GM19467 (cell line): Measurements from ENCODE around the gene GPS1.

Source experiments
- ATAC-seq: cut with Tn5 transposase; IDR thresholded peaks from one replicate; pipeline ENCODE4 v1.9.1; 2021; ENCODE audit warnings: mild to moderate bottlenecking, moderate library complexity; ENCODE audit not compliant: unreplicated experiment

GPS1 gene

DNA sequence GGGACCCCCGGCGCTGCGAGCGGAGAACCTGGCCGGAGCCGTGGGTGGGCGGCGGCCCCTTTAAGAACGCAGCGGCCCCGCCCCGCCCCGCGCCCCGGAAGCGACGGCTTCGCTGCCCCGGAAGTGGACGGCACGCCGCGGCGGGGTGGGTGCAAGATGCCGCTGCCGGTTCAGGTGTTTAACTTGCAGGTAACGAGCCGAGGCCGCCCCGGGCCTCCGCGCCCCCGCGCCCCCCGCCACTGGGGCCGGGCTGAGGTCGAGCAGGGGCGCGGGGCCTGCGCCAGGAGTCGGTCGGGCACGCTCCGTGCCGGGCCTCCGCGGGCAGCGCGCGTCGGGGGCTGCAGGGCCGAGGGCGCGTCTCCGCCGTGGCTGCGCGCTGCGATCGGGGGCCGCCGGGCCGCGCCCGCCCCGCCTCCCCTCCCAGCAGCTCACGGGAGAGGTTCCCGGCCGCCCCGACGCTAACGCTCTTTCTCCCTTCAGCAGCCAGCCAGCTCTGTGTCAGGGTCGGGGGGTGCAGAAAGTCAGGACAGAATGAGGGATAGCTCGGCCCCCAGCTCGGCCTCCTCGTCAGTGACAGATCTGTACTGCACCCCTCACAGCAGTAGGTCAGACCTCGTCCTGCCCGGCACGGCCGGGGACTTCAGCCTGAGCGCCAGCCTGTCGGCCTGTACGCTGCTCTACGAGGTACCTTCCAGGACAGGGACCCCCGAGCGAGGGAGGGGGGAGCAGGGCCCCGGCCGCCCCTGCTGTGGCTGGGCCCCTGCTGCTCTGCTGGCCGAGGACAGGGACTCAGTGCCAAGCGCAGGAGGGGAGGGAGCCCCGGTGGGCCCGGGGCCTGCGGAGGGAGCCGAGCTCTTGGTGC, at the start of gene GPS1, which contains the start of gene RFNG:
Gene GPS1 (plus strand): TSS at position 123 of the 862 bp plus-strand sequence. CDS start 34 bp downstream, at position 157.
Gene RFNG (minus strand): TSS at position 36 of the 862 bp plus-strand sequence. CDS start 45 bp downstream, outside the sequence.
- ATAC-seq, result no peak

DNA sequence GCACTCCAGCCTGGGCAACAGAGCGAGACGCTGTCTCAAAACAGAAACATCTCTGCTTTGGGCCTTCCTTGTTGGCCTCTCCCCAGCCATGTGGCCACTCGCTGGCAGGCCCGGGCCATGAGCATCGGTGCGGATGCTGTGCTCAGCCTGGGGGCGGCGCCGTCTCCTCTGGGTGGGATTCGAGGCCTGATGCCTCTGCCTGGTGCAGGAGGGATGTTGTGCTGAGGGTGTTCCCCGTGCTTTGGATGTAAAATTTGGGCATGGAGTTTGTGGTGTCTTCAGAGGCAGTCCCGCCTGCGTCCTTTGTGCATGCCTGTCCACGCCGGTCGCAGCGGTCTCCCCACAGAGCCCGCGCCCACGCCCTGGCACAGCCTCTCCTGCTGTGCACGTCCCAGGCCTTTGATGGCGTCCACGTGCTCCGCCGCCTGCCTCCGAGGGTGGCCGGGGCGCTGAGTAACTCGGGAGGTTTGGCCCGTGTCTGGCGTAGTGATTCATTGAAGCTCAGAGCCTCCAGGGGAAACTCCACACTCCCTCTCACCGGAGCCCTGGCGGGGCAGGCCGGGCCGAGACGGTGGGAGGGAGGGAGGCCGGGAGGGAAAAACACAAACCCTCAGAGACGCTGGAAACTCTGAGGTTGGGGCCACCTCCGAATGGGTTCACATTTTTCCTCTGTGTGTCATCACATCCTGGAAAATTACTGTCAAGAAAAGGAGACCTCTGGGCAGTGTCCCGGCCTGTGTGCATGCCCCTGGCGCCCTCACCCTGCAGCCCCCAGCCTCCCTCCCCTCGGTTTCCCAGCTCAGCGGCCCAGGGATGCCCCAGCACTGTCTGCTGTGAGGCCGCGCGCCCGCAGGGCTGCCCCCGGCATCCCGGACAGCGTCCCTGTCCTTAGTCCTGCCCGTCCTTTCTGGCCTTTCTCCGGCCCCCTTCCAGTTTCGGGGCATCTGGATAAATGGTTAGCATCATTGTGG, 48.0 kb upstream of the GPS1 start:
- no peak for ATAC-seq

GRCh38 chr17:82004517-82005455, 46.9 kb upstream of the GPS1 start:
- no peak for ATAC-seq

DNA sequence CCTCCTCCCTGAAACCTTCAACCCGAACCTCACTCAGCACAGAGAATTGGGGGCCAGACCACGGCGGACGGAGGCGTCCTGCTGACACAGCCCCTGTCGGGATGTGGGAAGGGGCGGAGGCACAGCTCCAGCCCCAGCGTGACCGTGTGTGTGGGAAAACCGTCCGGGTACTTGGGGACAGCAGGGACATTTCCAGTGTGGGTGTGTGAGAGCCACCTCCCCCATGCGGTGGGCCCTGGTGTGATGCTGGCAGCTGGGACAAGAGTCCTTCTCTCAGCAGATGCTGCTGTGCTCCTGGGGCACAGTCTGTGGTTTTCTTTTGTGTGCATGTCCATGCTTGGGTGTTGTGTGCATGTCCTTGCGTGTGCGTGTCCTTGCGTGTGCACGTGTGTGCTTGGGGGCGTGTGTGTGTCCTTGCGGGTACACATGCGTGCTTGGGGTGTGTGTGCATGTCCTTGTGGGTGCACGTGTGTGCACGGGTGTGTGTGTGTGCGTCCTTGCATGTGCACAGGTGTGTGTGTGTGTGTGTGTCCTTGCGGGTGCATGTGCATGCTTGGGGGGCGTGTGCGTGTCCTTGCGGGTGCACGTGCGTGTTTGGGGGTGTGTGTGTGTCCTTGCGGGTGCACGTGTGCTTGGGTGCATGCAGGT, 45.9 kb upstream of the GPS1 start:
- ATAC-seq, result no peak

- no peak for ATAC-seq
Measured at GRCh38 chr17:82006468-82007227, 45.0 kb upstream of the GPS1 start.

- no peak for ATAC-seq
Measured at GRCh38 chr17:82007228-82007494, 44.5 kb upstream of the GPS1 start.

- no peak for ATAC-seq
Measured at GRCh38 chr17:82007495-82008257, 44.0 kb upstream of the GPS1 start.

DNA sequence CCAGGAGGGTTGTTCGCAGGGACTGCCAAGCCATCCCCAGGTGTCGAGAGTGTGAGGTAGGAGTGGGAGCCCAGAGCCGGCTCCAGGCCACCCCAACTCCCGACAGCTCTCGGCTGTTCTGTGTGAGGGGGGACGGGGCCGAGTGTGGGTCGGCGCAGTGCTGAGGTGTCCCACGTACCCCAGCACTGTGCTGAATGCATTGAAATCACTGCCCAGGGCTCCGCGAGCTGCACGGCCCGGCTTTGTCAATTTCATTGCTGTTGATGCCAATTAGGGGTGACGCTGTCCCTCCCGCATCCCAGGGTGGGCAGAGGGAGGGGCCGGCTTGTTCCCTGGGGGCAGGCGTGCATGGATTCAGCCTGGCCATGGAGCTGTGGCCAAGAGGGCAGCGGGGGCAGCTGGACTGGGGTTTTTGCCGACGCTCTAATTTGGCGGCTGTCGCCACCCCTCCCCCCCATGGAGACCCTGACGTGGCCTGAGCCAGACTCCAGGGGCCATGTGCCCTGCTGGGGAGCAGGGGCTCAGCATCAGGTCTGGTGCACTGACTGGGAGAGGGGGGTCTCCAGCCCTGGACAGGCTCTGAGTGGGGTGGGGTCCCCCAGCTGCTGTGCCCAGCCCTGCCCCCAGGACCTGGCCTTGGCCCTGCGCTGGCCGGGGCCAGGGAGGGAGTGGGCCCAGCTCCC, 43.3 kb upstream of the GPS1 start:
- ATAC-seq, result no peak

DNA sequence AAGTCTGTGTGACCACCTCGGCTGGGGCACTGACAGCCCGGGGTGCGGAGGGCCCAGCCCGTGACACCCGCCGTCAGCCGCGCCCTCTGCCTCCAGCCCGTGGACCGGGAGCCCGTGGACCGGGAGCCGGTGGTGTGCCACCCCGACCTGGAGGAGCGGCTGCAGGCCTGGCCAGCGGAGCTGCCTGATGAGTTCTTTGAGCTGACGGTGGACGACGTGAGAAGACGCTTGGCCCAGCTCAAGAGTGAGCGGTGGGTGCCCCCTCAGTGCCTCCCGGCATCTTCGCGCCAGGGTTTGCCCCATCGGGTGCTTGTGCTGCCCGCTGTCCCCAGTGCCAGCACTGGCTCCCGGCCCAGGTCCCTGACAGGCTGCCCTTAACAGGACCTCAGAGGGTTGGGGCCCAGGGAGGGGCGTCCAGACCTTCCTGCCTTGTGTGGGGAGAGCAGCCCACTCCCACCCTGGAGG, 42.7 kb upstream of the GPS1 start:
- no peak for ATAC-seq

DNA sequence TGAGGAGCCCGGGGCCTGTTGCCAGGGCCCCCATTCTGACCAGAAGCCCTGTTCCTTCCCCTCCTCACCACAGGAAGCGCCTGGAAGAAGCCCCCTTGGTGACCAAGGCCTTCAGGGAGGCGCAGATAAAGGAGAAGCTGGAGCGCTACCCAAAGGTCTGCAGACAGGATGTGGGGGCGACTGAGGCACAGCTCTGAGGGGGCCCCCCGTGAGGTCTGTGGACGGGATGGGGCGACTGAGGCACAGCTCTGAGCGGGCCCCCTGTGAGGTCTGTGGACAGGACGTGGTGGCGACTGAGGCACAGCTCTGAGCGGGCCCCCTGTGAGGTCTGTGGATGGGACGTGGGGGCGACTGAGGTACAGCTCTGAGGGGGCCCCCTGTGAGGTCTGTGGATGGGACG, 42.3 kb upstream of the GPS1 start:
- ATAC-seq, result no peak

- no peak for ATAC-seq
Measured at GRCh38 chr17:82010575-82011525, 40.8 kb upstream of the GPS1 start.

GRCh38 chr17:82011617-82012187, 40.0 kb upstream of the GPS1 start:
- ATAC-seq, result no peak

- ATAC-seq, result no peak
Measured at GRCh38 chr17:82012261-82012639, 39.4 kb upstream of the GPS1 start.

DNA sequence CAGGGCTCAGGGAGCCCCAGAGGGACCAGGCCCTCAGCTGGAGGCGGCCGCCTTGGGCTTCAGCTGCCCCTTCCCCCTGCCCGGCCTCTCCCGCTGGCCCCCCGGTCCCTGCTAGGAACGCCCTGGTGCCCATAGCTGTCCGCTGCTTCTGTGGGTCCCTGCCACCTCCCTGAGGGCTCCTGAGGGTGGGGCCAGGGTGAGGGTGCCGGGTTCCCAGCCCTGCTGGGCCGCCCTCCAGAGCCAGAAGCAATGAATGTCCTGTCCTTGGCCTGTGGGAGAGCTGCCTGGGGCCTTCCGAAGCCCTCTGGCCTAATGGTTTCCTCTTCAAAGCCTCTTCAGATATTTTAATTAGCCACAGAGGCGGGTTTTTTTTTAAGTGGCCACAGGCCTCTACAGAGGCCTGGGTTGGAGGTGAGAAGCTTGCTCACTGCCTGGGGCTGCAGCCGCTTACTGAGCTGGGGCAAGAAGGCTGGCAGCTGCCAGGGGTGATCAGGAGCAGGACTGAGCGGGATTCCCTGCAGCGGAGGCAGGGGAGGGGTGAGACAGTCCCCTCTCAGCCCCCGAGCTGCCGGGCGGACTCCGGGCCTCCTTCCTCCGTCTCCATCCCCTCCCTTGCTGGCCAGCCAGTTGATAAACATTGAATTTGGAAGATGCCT, 38.9 kb upstream of the GPS1 start:
- no peak for ATAC-seq

DNA sequence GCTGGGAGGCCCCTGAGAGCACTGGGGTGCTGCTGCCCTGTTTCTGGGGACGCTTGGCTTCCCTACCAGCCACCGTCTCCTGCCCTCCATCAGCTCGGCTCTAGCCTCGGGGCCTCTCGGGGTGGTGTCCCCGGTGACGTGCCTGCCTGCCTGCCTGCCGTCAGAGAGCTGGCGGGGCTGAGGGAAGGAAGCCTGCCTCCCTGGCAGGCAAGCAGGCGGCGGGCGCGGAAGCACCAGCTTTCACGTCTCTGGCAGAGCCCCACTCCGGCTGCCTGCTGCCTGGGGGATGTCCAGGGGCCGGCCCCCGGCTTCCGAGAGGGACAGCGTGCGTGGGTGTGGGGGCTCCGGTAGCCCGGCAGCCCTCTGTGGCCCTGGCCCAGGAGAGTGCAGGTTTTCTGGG, 38.4 kb upstream of the GPS1 start:
- no peak for ATAC-seq

DNA sequence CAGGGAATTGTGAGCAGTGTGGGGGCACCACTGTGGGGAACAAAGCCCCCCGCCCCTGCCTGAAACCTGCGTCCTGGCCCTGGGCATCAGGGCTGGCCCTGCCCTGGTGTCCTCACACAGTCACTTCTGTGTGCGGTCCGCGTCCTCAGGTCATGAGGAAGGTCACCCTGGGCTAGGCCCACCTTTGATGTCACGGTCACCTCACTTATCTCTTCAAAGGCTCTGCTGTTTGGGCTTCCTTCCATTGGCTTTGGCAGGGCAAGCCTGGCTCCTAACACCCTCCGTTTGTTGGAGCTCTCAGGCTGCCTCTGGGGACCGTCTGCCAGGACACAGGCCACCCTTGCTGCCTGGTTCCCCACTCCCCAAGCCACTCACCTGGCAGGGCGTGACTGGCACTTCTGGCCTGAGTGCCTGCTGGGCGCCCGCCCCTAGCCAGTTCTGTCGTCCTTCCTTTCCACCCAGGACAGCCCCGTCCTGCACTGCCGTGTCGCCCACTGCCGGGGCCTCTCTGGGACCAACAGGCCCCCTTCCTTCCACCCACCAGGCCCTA, 37.9 kb upstream of the GPS1 start:
- no peak for ATAC-seq
